ENCODE results near the gene PGA5. TPM values are rescaled to one million over a fixed set of nuclear protein-coding genes. Genes with fewer than 3 reads are reported as not detected.

The PGA5 gene
- total and polyA plus RNA-seq, 10 of the 15 experiments (the other 5 are each of a cell fraction or from before 2014, with no cell fraction given) = not detected

DNA sequence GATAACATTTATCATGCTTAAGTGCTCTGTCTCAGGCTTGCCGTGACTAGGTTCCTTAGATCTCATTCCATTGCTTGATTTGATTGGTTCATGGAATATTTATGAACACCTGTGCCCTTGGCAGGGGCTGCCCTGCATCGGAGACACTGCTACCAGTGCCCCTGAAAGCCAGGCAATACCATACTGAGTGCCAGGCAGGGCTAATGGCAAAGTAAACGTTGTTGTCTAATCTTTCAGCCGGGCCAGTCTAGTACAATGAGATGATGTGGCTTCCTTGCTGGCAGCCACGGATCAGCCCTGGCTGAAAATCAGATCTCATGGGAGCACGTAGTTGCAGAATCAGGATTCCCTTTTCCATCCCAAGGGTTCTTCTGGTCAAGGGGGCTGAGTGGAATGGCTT, 42.6 kb upstream of the PGA5 start (continued):
- no peak for TF ChIP-seq RCOR1 (conservative IDR thresholded peaks at IDR 0.05; ENCODE audit: low read depth, low read length)
- no peak for TF ChIP-seq ZBTB4 (CRISPR knock-in tag; IDR thresholded peaks at IDR 0.05)
- TF ChIP-seq, protein P1, sequence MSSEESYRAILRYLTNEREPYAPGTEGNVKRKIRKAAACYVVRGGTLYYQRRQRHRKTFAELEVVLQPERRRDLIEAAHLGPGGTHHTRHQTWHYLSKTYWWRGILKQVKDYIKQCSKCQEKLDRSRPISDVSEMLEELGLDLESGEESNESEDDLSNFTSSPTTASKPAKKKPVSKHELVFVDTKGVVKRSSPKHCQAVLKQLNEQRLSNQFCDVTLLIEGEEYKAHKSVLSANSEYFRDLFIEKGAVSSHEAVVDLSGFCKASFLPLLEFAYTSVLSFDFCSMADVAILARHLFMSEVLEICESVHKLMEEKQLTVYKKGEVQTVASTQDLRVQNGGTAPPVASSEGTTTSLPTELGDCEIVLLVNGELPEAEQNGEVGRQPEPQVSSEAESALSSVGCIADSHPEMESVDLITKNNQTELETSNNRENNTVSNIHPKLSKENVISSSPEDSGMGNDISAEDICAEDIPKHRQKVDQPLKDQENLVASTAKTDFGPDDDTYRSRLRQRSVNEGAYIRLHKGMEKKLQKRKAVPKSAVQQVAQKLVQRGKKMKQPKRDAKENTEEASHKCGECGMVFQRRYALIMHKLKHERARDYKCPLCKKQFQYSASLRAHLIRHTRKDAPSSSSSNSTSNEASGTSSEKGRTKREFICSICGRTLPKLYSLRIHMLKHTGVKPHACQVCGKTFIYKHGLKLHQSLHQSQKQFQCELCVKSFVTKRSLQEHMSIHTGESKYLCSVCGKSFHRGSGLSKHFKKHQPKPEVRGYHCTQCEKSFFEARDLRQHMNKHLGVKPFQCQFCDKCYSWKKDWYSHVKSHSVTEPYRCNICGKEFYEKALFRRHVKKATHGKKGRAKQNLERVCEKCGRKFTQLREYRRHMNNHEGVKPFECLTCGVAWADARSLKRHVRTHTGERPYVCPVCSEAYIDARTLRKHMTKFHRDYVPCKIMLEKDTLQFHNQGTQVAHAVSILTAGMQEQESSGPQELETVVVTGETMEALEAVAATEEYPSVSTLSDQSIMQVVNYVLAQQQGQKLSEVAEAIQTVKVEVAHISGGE (CRISPR knock-in tag; IDR thresholded peaks at IDR 0.05) = no peak

GRCh38 chr11:61198948-61199523, 41.9 kb upstream of the PGA5 start:
- no peaks in the 10 kb centered on the region for H4K20me1 ChIP-seq (ENCODE audit: control insufficient read depth, insufficient read depth)
- CTCF ChIA-PET = no interaction called here
- no peaks in the 10 kb centered on the region for H3K27me3 ChIP-seq (replicated peaks in 1 of 2; ENCODE audit: control insufficient read depth in 2 of 2, insufficient read depth in 2 of 2, low read length in 1 of 2)
- no peak for DNase-seq (ENCODE audit: low read depth, low spot score)
- intact Hi-C loops (cut with micrococcal nuclease; ENCODE audit: unreplicated experiment) = no loop called here
- H3K4me2 ChIP-seq (ENCODE audit: control insufficient read depth, insufficient read depth) = no peak overlapping the region
- WGBS (ENCODE audit: insufficient coverage, insufficient replicate concordance, low lambda C conversion rate, missing lambda C conversion rate) = 23% methylated on average over 4 of the region's 4 CpGs
- no peaks in the 10 kb centered on the region for H3K36me3 ChIP-seq (ENCODE audit: control insufficient read depth in 2 of 2, insufficient read depth in 2 of 2, low read length in 1 of 2)
- FAIRE-seq = no peak
- RAD21 ChIA-PET (ENCODE audit: unreplicated experiment) = no interaction called here
- peaks cover 3% of the 10 kb centered on the region; the same call in 2 of the 3 replicates for H3K9me3 ChIP-seq (replicated peaks; ENCODE audit: control insufficient read depth, insufficient read depth, low read length)
- no peaks in the 10 kb centered on the region for H3K4me1 ChIP-seq (ENCODE audit: control insufficient read depth, insufficient read depth, low read length)
- SMC1A ChIA-PET (ENCODE audit: uncharacterized antibody, unreplicated experiment) = no interaction called here
- no peak overlapping the region for H3K4me3 ChIP-seq
- in situ Hi-C loops (cut with MboI) = no loop called here
- BruUV-seq (replicated peaks) = no TSS peak
- POLR2A ChIA-PET = no interaction called here
- H3K9ac ChIP-seq (ENCODE audit: control insufficient read depth, insufficient read depth, low read length) = no peak overlapping the region
- H2AFZ ChIP-seq (ENCODE audit: control insufficient read depth, low read depth, low read length) = no peak overlapping the region
- no peak overlapping the region for H3K27ac ChIP-seq (ENCODE audit: control insufficient read depth, insufficient read depth)
- no peak for TF ChIP-seq FOS (IDR thresholded peaks at IDR 0.05; ENCODE audit: borderline replicate concordance, extremely low read depth, insufficient read length)
- TF ChIP-seq ETV6 (conservative IDR thresholded peaks at IDR 0.05 in 1 of 2, IDR thresholded peaks at IDR 0.05 in 1 of 2; ENCODE audit: borderline replicate concordance in 1 of 2, low read depth in 1 of 2) = no peak
- no peak for TF ChIP-seq HCFC1 (IDR thresholded peaks at IDR 0.05; ENCODE audit: low read length)
- TF ChIP-seq SMC3 (IDR thresholded peaks at IDR 0.05; ENCODE audit: borderline replicate concordance, low read length) = no peak
- TF ChIP-seq NFYA (IDR thresholded peaks at IDR 0.05; ENCODE audit: borderline replicate concordance, low read depth, low read length) = no peak
- no peak for TF ChIP-seq TCF3 (IDR thresholded peaks at IDR 0.05; ENCODE audit: borderline replicate concordance, insufficient read depth, low read depth, low read length)
- TF ChIP-seq USF1 (IDR thresholded peaks at IDR 0.05; ENCODE audit: borderline replicate concordance, extremely low read length, insufficient read depth, low read depth, low read length) = no peak
- no peak for TF ChIP-seq JUNB (IDR thresholded peaks at IDR 0.05)
- H3K79me2 ChIP-seq (ENCODE audit: control insufficient read depth, insufficient read depth, low read length) = no peaks in the 10 kb centered on the region
- no peak for ATAC-seq
